Retinal pigment epithelial cell (primary cell): Measurements from ENCODE around the gene AP3M1.

Source experiments
- DNase-seq: peaks from one replicate; pipeline ENCODE4 v3.0.0-alpha.2; 2010; ENCODE audit warnings: low read depth
- H3K4me3 ChIP-seq: 2 replicates; pipeline ENCODE4 v1.5.1; 2011; ENCODE audit warnings: mild to moderate bottlenecking, low read length, control low read depth, moderate library complexity
- TF ChIP-seq, protein P1 (sequence below): conservative IDR thresholded peaks from 2 replicates; pipeline ENCODE4 v1.5.1; 2011; ENCODE audit warnings: low read depth, low read length, control low read depth, inconsistent platforms

The AP3M1 gene

DNA sequence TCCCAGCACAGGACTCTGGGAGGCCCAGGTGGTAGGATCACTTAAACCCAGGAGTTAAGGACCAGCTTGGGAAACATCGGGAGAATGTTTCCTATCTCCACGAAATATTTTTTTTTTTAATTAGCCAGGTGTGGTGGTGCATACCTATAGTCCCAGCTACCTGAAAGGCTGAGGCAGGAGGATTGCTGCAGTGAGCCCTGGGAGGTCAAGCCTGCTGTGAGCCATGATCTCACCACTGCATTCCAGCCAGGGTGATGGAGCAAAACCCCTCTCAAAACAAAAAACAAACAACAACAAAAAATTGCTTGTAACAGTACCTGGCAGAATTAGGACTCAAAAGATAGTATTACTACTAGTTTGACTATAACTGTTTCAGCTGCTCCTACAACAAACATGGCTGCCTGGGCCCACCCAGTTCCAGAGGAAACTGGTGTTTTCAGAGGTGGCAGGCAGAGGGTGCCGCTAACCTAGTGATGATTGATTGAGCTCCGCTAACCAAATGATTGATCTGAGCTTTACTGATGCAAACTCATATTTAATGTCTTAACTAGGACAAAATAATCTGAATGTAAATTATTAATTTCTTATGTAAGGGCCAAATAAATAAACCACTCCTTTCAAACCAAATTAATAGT is 57.0 kb downstream of the AP3M1 start:
- TF ChIP-seq, protein P1, sequence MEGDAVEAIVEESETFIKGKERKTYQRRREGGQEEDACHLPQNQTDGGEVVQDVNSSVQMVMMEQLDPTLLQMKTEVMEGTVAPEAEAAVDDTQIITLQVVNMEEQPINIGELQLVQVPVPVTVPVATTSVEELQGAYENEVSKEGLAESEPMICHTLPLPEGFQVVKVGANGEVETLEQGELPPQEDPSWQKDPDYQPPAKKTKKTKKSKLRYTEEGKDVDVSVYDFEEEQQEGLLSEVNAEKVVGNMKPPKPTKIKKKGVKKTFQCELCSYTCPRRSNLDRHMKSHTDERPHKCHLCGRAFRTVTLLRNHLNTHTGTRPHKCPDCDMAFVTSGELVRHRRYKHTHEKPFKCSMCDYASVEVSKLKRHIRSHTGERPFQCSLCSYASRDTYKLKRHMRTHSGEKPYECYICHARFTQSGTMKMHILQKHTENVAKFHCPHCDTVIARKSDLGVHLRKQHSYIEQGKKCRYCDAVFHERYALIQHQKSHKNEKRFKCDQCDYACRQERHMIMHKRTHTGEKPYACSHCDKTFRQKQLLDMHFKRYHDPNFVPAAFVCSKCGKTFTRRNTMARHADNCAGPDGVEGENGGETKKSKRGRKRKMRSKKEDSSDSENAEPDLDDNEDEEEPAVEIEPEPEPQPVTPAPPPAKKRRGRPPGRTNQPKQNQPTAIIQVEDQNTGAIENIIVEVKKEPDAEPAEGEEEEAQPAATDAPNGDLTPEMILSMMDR = no peak
- H3K4me3 ChIP-seq = no peak overlapping the region

DNA sequence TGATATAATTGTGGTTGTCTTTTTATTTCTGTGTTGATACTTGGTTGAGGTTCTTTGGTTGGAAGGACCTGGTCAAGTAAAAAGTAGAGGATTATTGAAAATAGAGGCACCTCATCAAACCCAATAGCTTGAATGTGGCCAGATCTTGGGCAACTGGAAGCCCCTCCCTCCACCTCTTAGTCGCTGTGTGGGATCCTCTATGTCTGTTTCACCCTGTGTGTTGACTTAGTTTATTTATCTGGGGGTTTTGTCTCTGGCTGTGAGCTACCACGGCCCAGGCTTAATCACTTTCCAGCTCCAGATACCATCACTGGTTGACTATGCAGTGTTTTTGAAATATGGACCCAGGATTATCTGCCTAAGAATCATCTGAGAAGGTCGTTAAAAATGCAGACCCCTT is 58.3 kb downstream of the AP3M1 start:
- no peak for DNase-seq
- H3K4me3 ChIP-seq = no peak overlapping the region
- TF ChIP-seq, protein P1 = no peak

More for the DNA sequence above, 57.0 kb downstream of the AP3M1 start:
- no peak for DNase-seq

DNA sequence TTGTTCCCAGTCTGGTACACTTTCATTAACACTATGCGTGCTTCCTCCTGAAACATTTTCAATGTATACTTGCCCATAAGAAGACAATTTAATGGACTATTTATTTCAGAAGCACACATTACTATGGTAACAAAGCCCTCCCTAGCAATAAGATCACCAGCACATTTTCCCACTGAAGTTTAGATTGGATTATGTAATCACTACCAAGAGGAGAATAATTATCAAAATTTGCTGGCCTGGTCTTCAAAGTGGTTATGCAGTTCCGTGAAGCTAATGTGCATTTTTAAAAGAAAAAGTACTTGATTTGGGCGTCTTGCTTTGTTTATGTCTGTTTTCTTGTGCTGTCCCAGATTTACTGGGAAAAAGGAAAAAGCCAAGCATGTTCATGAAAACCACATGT is 61.9 kb downstream of the AP3M1 start:
- DNase-seq = no peak
- no peak overlapping the region for H3K4me3 ChIP-seq
- TF ChIP-seq, protein P1 = no peak

DNA sequence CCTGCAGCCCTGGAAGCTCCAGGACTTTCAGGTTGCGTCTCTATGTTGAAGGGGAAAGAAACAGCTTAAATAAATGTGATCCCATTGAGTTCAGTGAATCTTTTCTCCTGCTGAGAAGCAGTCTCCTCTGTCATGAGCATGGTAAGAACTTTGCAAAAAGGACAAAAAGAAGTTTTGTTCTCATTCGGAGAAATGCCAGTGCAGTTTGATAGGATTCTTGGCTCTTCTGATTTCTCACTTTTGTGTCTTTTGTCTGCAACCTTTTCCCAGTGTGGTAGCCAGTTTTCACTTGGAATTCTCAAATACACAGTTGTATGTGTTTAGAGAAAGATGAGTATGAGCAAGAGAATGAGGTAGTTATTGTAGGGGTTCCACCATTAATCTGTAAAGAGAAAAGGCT is 64.3 kb downstream of the AP3M1 start:
- no peak for DNase-seq
- H3K4me3 ChIP-seq = no peak overlapping the region
- TF ChIP-seq, protein P1 = no peak

DNA sequence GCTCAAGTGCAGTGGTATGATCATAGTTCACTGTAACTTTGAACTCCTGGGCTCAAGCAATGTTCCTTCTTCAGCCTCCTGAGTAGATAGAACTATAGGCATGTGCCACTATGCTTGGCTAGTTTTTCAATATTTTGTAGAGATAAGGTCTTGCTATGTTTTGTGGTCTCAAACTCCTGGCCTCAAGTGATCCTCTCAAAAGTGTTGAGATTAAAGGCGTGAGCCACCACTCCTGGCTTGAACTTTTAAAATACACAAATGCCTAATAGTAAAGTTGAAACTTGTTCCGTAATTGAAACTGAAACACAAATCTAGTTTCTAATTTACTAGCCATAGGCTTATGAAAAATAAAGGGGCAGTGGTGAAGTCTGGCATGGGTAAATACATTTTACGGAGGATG is 65.7 kb downstream of the AP3M1 start:
- no peak for DNase-seq
- TF ChIP-seq, protein P1 = no peak
- H3K4me3 ChIP-seq = no peak overlapping the region

DNA sequence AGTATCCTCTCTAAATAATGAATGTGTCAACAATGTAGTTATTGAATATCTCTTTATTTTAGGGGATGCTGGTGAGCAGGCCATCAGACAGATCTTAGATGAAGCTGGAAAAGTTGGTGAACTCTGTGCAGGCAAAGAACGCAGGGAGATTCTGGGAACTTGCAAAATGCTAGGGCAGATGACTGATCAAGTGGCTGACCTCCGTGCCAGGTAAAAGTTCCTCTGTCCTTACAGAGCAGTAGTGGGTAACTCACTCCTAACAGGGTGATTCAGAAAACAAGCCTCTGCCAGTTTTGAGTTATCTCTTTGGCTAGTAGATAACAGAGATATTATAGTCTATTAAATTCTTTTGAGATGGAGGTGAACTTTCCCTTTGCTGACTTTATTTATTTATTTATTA is 67.3 kb downstream of the AP3M1 start:
- TF ChIP-seq, protein P1 = no peak
- H3K4me3 ChIP-seq = no peak overlapping the region
- DNase-seq = no peak

DNA sequence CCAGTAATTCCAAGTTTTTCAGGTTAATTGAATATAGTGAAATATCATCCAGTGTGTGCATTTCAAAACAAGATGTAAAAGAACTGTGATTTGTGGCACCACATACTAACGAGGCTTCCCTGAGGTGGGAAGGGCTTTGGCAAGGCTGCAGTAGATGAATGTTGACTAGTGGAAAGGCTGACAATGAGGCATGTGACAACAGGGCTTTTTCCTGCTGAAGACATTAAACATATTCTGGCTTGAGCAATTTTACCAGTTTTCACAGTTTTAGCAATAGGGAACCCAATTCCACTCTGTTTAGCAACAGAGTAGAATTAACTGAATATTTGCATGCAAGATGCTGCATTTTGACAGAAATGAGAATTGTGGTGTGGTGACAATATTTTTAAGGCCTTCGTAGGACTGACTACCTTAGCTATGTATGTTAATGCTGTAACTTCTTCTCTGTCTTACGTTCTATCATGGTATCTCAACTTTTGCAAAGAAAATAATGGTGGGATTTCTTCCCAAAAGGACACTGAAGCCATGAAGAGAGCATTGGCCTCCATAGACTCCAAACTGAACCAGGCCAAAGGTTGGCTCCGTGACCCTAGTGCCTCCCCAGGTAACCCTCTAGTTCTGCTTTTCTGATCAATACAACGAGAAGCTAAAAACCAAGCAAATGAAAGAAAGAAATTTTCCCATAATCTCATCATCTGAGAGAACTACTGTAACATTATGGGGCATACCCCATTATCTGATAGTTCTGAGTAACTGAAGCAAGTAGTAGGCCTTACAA is 68.5 kb downstream of the AP3M1 start:
- no peak overlapping the region for H3K4me3 ChIP-seq
- DNase-seq = no peak
- TF ChIP-seq, protein P1 = no peak
